Tibial nerve (tissue), 4 donors: ENCODE measurements around the gene PRDM13. TPM values are rescaled to one million over a fixed set of nuclear protein-coding genes. Genes with fewer than 3 reads are reported as not detected.

Experiments used
- DNase-seq, 2 donors: peaks; one replicate each; pipeline ENCODE4 v3.0.0-alpha.2; 2019; ENCODE audit warnings: low spot score in 2 of 2
- H3K27ac ChIP-seq, 4 donors: fragments of 200-600 bp; sonication (generic) in 3 of 4; one replicate each; pipeline ENCODE4 v1.5.1; 2017 to 2019; ENCODE audit warnings: mild to moderate bottlenecking in 1 of 4
- H3K27me3 ChIP-seq, 2 donors: fragments of 200-600 bp; sonication (generic) in 1 of 2; one replicate each; pipeline versions ENCODE4 v1.5.1 to v1.6.0; 2017 to 2019
- H3K36me3 ChIP-seq, 3 donors: fragments of 200-600 bp; sonication (generic); one replicate each; pipeline ENCODE4 v1.5.1; 2018 to 2019
- H3K4me1 ChIP-seq, 4 donors: fragments of 200-600 bp; sonication (generic) in 3 of 4; one replicate each; pipeline ENCODE4 v1.5.1; 2017 to 2019
- H3K4me3 ChIP-seq, 4 donors: fragments of 200-600 bp; sonication (generic) in 3 of 4; one replicate each; pipeline ENCODE4 v1.5.1; 2017 to 2019; ENCODE audit warnings: mild to moderate bottlenecking in 1 of 4, moderate library complexity in 1 of 4
- H3K9me3 ChIP-seq, 4 donors: fragments of 200-600 bp; sonication (generic) in 3 of 4; one replicate each; pipeline ENCODE4 v1.5.1; 2017 to 2019
- CTCF ChIP-seq, 5 experiments: fragments of 200-600 bp in 3 of 5; fragments of 450-650 bp in 2 of 5; sonication (generic) in 3 of 5; IDR thresholded peaks; one replicate each; pipeline ENCODE4 v1.5.1; 2016 to 2019; ENCODE audit warnings: antibody characterized with exemption in 5 of 5, mild to moderate bottlenecking in 3 of 5, moderate library complexity in 2 of 5
- EP300 ChIP-seq, 2 donors: sonication (generic); formaldehyde crosslinking; IDR thresholded peaks; one replicate each; pipeline ENCODE4 v1.6.1; 2017; ENCODE audit warnings: antibody characterized with exemption in 2 of 2, mild to moderate bottlenecking in 1 of 2
- POLR2A ChIP-seq, 2 donors: fragments of 450-650 bp; IDR thresholded peaks; one replicate each; pipeline ENCODE4 v1.6.1; 2017; ENCODE audit warnings: antibody characterized with exemption in 2 of 2, mild to moderate bottlenecking in 2 of 2, moderate library complexity in 2 of 2
- WGBS, 2 donors: methylation state at CpG; one replicate each; pipeline ENCODE4 v1.1.5; 2018; 5-methylcytosine and 5-hydroxymethylcytosine counted together
- small RNA-seq: library from RNA; depleted of rRNA; stranded (forward); fragments of <200 nt; gene quantifications from one replicate; pipeline ENCODE3, GENCODE V24; 2016
- total RNA-seq, 4 donors: library from RNA; depleted of rRNA; stranded (reverse); fragments of >200 nt; gene quantifications; one replicate each; pipeline ENCODE4 v1.1.0, GENCODE V29; 2016

Gene PRDM13
- total RNA-seq, 4 donors from 2014 or later: not detected

GRCh38 chr6:99661870-99662269 is 55.2 kb downstream of the PRDM13 start:
- Histone ChIP-seq H3K27me3 (no peaks in the 10 kb centered on the region), H3K9me3 (no peaks in the 10 kb centered on the region), H3K4me3 (no peak overlapping the region), H3K36me3 (no peaks in the 10 kb centered on the region), H3K27ac (no peak overlapping the region), H3K4me1 (no peaks in the 10 kb centered on the region)
- 90 to 100% methylated on average over 1 of the region's 1 CpG for WGBS, 2 donors
- TF ChIP-seq POLR2A (IDR thresholded peaks at IDR 0.05): no peak
- no peak for TF ChIP-seq CTCF (IDR thresholded peaks at IDR 0.05)
- no peak for TF ChIP-seq EP300 (IDR thresholded peaks at IDR 0.05)
- no peak for DNase-seq

- no peak for DNase-seq
- 50 to 58% methylated on average over 1 of the region's 1 CpG for WGBS, 2 donors
- no peak overlapping the region for H3K27ac ChIP-seq
- TF ChIP-seq POLR2A (IDR thresholded peaks at IDR 0.05): no peak
- TF ChIP-seq EP300 (IDR thresholded peaks at IDR 0.05): no peak
- no peak for TF ChIP-seq CTCF (IDR thresholded peaks at IDR 0.05)
- H3K27me3 ChIP-seq: no peaks in the 10 kb centered on the region
- H3K4me3 ChIP-seq: no peak overlapping the region
- H3K36me3 ChIP-seq: no peaks in the 10 kb centered on the region
- no peaks in the 10 kb centered on the region for H3K9me3 ChIP-seq
- H3K4me1 ChIP-seq: no peaks in the 10 kb centered on the region
Measured at GRCh38 chr6:99662616-99663015, 56.0 kb downstream of the PRDM13 start.

Small RNA genes lying within 50 kb of the gene (small RNA-seq; reads per million reads assigned to genes)
- not detected for gene RF00019

Other genes with a start within 250 kb of the PRDM13 start
- 1 to 10 TPM in 3 of 4 donors, under 1 TPM in 1; 0.98 to 6.6 (median 2.1) TPM for gene COQ3, start 212.6 kb upstream of the PRDM13 start, total RNA-seq
- gene PNISR, start 181.5 kb upstream of the PRDM13 start, total RNA-seq: 100 to 1,000 TPM; 143 to 193 (median 165) TPM
- gene USP45, start 91.4 kb upstream of the PRDM13 start, total RNA-seq: 10 to 100 TPM; 15.7 to 37.5 (median 30.1) TPM
- gene CCNC, start 38.2 kb upstream of the PRDM13 start, total RNA-seq: 10 to 100 TPM; 22.7 to 48.3 (median 30.3) TPM